Sigmoid colon (tissue), 4 donors: ENCODE measurements around the gene C5AR2.

ENCODE experiments used
- CTCF ChIP-seq, 4 experiments: fragments of 450-650 bp in 3 of 4; fragments of 200-600 bp in 1 of 4; IDR thresholded peaks; one replicate each; pipeline ENCODE4 v1.5.1; 2016 to 2019; ENCODE audit warnings: antibody characterized with exemption in 4 of 4, mild to moderate bottlenecking in 3 of 4, moderate library complexity in 2 of 4
- EP300 ChIP-seq, 4 donors: sonication (generic); formaldehyde crosslinking; IDR thresholded peaks; one replicate each; pipeline ENCODE4 v1.6.1; 2017; ENCODE audit warnings: antibody characterized with exemption in 4 of 4

- TF ChIP-seq CTCF (IDR thresholded peaks at IDR 0.05) (no peak), EP300 (IDR thresholded peaks at IDR 0.05) (no peak)
Observed at GRCh38 chr19:47381121-47381520, 49.1 kb downstream of the C5AR2 start.
